Measurements from ENCODE around the gene MISP3. TPM values are rescaled to one million over a fixed set of nuclear protein-coding genes. Genes with fewer than 3 reads are reported as not detected.

Gene MISP3
- polyA plus RNA-seq, 1 donor from 2014 or later, result 8.2 TPM

- Histone ChIP-seq H3K9me2 (ENCODE audit: insufficient read depth, low read length) (no peaks in the 10 kb centered on the region), H3K27ac (ENCODE audit: low read length) (no peak overlapping the region), H3K27me3 (ENCODE audit: insufficient read depth, low read depth, low read length) (no peaks in the 10 kb centered on the region), H3K79me2 (replicated peaks; ENCODE audit: insufficient read depth, low read length) (no peaks in the 10 kb centered on the region), H3K4me2 (ENCODE audit: low read length) (no peak overlapping the region), H3K4me3 (ENCODE audit: low read length) (no peak overlapping the region), H3F3A (ENCODE audit: insufficient read depth, low read length, poor library complexity, severe bottlenecking) (no peaks in the 10 kb centered on the region), H4K20me1 (ENCODE audit: insufficient read depth) (no peaks in the 10 kb centered on the region), H3K9ac (ENCODE audit: low read length) (no peak overlapping the region), H2AFZ (ENCODE audit: low read depth, low read length) (no peak overlapping the region), H3K9me3 (ENCODE audit: low read length) (peaks cover 3% of the 10 kb centered on the region), H3K36me3 (ENCODE audit: insufficient read depth, low read length) (peaks cover 12% of the 10 kb centered on the region)
- TF ChIP-seq RAD21 (conservative IDR thresholded peaks at IDR 0.05) (no peak), MXI1 (conservative IDR thresholded peaks at IDR 0.05; ENCODE audit: poor library complexity, severe bottlenecking) (no peak), POLR2AphosphoS5 (IDR thresholded peaks at IDR 0.05) (no peak), EZH2 (IDR thresholded peaks at IDR 0.05; ENCODE audit: borderline replicate concordance, insufficient read depth, low read length, poor library complexity, severe bottlenecking) (no peak), TAF1 (IDR thresholded peaks at IDR 0.05; ENCODE audit: low read depth) (no peak), EP300 (conservative IDR thresholded peaks at IDR 0.05; ENCODE audit: poor library complexity, severe bottlenecking) (no peak), SMC3 (conservative IDR thresholded peaks at IDR 0.05; ENCODE audit: poor library complexity) (no peak), CTCF (IDR thresholded peaks at IDR 0.05; ENCODE audit: poor library complexity, severe bottlenecking) (no peak)
- TF ChIP-seq, protein P1, sequence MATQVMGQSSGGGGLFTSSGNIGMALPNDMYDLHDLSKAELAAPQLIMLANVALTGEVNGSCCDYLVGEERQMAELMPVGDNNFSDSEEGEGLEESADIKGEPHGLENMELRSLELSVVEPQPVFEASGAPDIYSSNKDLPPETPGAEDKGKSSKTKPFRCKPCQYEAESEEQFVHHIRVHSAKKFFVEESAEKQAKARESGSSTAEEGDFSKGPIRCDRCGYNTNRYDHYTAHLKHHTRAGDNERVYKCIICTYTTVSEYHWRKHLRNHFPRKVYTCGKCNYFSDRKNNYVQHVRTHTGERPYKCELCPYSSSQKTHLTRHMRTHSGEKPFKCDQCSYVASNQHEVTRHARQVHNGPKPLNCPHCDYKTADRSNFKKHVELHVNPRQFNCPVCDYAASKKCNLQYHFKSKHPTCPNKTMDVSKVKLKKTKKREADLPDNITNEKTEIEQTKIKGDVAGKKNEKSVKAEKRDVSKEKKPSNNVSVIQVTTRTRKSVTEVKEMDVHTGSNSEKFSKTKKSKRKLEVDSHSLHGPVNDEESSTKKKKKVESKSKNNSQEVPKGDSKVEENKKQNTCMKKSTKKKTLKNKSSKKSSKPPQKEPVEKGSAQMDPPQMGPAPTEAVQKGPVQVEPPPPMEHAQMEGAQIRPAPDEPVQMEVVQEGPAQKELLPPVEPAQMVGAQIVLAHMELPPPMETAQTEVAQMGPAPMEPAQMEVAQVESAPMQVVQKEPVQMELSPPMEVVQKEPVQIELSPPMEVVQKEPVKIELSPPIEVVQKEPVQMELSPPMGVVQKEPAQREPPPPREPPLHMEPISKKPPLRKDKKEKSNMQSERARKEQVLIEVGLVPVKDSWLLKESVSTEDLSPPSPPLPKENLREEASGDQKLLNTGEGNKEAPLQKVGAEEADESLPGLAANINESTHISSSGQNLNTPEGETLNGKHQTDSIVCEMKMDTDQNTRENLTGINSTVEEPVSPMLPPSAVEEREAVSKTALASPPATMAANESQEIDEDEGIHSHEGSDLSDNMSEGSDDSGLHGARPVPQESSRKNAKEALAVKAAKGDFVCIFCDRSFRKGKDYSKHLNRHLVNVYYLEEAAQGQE (IDR thresholded peaks at IDR 0.05; ENCODE audit: borderline replicate concordance), result no peak
Observed at GRCh38 chr19:14097532-14098151, 25.1 kb downstream of the MISP3 start.

- no peak overlapping the region for H3K4me2 ChIP-seq (ENCODE audit: low read length)
- H3K4me3 ChIP-seq (ENCODE audit: low read length), result no peak overlapping the region
- H3K79me2 ChIP-seq (replicated peaks; ENCODE audit: insufficient read depth, low read length), result no peaks in the 10 kb centered on the region
- no peaks in the 10 kb centered on the region for H3K9me2 ChIP-seq (ENCODE audit: insufficient read depth, low read length)
- no peaks in the 10 kb centered on the region for H3K9me3 ChIP-seq (ENCODE audit: low read length)
- TF ChIP-seq POLR2AphosphoS5 (IDR thresholded peaks at IDR 0.05) (no peak), RAD21 (conservative IDR thresholded peaks at IDR 0.05) (no peak), EP300 (conservative IDR thresholded peaks at IDR 0.05; ENCODE audit: poor library complexity, severe bottlenecking) (no peak), EZH2 (IDR thresholded peaks at IDR 0.05; ENCODE audit: borderline replicate concordance, insufficient read depth, low read length, poor library complexity, severe bottlenecking) (no peak), TAF1 (IDR thresholded peaks at IDR 0.05; ENCODE audit: low read depth) (no peak), SMC3 (conservative IDR thresholded peaks at IDR 0.05; ENCODE audit: poor library complexity) (no peak), CTCF (IDR thresholded peaks at IDR 0.05; ENCODE audit: poor library complexity, severe bottlenecking) (no peak), MXI1 (conservative IDR thresholded peaks at IDR 0.05; ENCODE audit: poor library complexity, severe bottlenecking) (no peak)
- TF ChIP-seq, protein P1 (IDR thresholded peaks at IDR 0.05; ENCODE audit: borderline replicate concordance), result no peak
- no peak overlapping the region for H3K27ac ChIP-seq (ENCODE audit: low read length)
- H3K9ac ChIP-seq (ENCODE audit: low read length), result no peak overlapping the region
- no peaks in the 10 kb centered on the region for H3K27me3 ChIP-seq (ENCODE audit: insufficient read depth, low read depth, low read length)
- peaks cover 6% of the 10 kb centered on the region for H3K36me3 ChIP-seq (ENCODE audit: insufficient read depth, low read length)
- no peak overlapping the region for H2AFZ ChIP-seq (ENCODE audit: low read depth, low read length)
- H4K20me1 ChIP-seq (ENCODE audit: insufficient read depth), result no peaks in the 10 kb centered on the region
- no peaks in the 10 kb centered on the region for H3F3A ChIP-seq (ENCODE audit: insufficient read depth, low read length, poor library complexity, severe bottlenecking)
Observed at GRCh38 chr19:14101003-14101545, 28.5 kb downstream of the MISP3 start.

All from neural cell (in vitro differentiated cells).